NCI-H774 (cell line): ENCODE data around the gene TREM2.
"Not testable (repeated sequence)": the region's sequence is repeated elsewhere in the genome, so short reads cannot be mapped to it uniquely, and the experiment has no call there.

Source experiments
- DNase-seq: peaks from one replicate; lab custom pipeline; 2025; lab: John Stamatoyannopoulos, UW

Gene TREM2

DNA sequence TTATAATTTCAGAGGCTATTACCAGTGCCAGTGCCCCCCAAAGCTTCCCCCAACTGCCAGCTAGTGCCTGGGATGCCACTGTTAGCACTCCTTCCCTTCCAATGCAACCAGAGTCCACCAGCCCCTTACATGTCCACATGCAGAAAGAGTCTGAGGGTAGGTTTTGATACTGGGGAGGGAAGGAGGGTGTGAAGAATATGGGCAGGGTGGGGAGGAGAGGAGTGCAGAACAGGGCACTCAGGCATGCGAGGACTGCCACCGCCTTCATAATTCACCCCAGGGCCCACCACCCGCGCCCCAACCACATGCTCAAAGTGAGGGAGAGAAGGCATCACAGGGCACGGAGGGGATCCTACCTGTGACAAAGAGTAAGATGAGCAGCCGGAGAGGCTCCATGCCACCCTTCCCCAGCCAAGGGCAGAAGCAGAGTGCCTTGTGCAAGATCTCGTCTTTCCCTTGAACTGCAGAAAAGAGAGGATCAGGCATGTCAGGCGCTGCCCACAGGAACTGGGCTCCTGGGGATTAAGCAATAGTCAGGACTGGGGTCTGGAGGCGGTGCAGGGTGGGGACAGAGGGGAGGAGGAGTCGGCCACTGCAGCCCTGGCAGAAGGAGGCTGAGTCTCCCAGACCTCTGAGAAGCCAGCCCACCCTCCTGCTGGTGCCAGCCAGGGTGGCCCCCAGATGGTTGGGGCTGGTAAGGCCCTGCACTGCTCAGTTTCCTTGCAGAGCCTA, at the start of gene TREM2:
TSS of gene TREM2 (minus strand) at position 430 of the 732 bp plus-strand sequence. CDS start at position 396, 34 bp downstream.
- DNase-seq, result no peak

DNA sequence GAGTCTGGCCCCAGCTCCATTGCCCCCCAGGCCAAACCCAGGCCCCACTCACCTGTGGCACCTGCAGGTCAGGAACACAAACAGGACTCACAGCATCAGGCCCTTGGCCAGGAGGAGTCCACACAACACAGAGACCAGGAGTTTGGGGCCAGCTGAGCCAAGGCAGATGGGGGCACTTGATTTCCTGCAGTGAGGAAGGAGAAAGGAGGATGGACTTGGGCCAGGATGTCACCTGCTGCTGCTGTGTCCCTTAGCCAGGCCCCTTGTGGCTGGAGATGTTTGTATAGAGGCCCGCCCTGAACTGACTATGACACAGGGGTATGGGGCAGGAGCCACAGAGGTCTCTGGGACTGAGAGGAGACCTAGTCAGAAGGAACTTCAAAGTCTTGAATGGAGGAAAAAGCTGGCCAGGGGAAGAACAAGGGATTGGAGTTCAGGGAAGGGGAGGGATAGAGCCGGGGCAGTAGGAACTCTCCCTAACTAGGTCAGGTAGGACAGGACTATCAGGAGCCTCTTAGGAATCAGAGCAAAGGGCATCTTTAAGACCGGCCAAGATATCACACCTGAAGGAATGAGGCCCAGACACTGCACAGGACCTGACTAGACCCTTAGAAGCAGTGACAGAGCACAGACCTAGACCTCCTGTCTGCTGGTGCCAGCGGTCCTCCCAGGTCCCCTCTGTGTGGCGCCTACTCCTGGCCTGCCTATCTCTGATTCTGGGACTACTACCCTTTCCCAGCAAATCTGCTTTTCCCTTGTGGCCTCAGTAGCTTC, 46.8 kb upstream of the TREM2 start:
- no peak for DNase-seq

- no peak for DNase-seq
Measured at GRCh38 chr6:41208439-41209106, 45.7 kb upstream of the TREM2 start.

GRCh38 chr6:41204156-41204555, 41.2 kb upstream of the TREM2 start:
- DNase-seq, result no peak

DNA sequence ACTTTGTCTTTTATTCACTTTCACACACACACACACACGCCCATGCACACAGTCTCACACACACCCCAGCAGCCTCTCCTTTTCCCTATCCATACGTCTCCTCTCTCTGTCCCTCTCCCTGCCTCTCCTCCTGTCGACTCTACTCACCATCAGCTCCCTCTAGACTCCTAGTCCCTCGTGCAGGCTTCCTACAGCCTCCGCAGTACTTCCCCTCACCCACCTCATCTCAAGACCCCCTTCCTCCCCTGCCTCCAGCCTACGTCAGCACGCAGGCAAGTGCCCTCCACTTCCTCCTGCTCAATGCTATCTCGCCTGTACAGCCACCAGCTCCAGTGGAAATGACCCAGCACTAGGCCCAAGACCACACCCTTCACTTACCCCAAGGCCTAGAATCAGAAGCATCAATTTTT, 38.9 kb upstream of the TREM2 start:
- no peak for DNase-seq

GRCh38 chr6:41200901-41201763, 38.2 kb upstream of the TREM2 start, which contains the start of gene TREML2:
TREML2 (minus strand) TSS chr6:41201149; CDS start chr6:41201008, 141 bp downstream.
- no peak for DNase-seq

DNA sequence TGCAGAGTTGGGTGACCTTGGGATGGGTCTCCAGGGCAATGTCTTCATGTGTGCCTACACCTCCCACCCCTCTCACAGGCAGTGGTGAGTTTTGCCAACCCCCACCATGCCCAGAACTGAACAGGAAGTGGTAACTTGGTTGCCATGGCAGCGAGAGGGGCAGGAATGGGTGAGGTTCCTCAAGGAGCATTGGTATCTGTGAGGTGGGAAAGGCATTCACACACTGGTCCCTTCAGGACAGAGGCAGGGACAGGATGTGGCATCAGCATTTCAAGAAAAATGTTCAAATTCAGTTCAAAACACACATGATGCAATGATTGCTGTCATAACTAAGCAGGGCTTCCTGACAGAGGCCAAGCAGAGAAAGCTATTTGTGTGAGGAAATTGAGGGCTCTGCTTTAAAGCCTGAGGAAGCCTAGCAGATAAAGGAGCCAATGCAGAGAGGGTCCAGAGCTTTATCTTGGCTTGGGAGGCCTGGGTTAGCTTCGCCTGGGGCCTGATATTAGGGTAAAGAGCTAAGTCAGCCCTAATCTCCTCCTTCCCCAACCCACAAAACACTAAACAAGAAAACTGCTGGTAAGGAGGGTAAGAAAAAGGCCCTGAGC, 37.5 kb upstream of the TREM2 start:
- no peak for DNase-seq

DNA sequence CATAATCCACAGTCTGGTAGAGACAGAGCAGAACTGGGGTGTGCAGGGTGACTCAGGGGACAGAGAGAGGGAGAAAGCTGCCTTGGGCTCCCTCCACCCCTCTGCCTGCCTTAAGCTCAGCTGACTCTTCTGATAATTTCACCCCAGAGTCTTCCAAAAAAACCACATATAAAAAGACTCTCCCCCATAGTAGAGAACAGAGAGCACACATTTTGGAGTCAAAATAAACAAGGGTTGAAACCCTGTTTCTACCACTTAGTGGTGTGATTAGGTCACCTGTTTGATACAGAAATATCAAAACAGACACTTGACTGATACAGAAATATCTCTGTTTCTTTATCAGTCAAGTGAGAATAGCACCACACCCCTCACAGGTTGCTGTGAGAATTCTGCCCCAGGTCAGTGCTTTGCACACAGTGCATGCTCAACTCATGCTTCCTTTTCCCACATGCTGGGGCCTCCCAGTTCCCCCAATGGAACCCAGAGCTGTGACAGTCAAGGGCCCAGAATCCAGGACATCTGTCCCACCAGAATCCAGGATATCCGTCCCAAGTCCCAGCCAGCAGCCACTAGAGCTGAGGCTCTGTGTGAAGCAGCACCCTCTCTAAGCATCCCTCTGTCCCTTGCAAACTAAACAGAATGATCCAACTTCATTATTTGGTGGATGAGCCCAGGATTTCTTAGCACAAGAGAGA, 36.8 kb upstream of the TREM2 start:
- no peak for DNase-seq

- no peak for DNase-seq
Measured at GRCh38 chr6:41197234-41197633, 34.3 kb upstream of the TREM2 start.

DNA sequence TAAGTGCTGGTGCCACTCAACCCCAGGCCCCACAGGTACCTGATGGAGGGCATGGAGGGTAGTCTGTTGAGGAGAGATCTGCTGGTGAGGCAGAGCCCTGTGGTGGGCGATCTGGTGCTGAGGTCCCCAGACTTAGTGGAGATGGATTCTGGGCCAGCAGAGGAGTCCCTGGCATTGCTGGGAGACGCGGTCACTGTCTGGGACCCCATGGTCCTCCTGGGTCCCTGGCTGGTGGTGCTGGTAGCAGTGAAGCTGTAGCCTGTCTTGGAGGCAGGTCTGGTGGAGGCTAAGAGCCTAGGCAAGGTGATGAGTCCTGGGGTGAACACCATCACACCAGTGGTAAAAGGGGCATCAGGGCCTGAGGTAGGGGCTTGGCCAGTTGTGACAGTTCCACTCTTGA, 31.5 kb upstream of the TREM2 start:
- DNase-seq, result no peak

GRCh38 chr6:41193884-41194283, 31.0 kb upstream of the TREM2 start:
- DNase-seq, result no peak

GRCh38 chr6:41193171-41193734, 30.3 kb upstream of the TREM2 start:
- no peak for DNase-seq

GRCh38 chr6:41191569-41191968, 28.7 kb upstream of the TREM2 start:
- no peak for DNase-seq

DNA sequence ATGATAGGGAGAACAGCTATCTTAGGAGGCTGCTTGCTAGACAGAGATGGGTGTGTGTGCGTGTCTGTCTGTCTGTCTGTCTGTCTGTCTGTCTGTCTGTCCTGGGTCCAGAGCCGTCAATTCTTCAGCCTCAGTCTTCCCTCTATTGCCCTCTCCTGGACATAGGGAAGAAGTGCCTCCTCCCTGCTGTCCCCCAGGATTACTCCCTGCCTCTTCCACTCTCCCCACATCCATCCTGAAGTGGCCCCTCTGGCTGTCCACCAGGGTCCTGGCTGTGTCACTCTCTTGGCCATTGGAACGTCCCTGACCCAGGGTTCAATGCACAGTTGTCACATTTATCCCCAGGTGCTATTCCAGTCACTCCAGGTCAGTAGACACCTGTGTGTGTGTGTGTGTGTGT, 27.9 kb upstream of the TREM2 start:
- DNase-seq, result no peak

- no peak for DNase-seq
Measured at GRCh38 chr6:41189967-41190366, 27.1 kb upstream of the TREM2 start.

GRCh38 chr6:41189046-41189445, 26.1 kb upstream of the TREM2 start:
- not testable (repeated sequence) for DNase-seq

GRCh38 chr6:41187924-41188886, 25.3 kb upstream of the TREM2 start:
- DNase-seq, result peak; percentile 41

- no peak for DNase-seq
Measured at GRCh38 chr6:41186031-41186562, 23.2 kb upstream of the TREM2 start.

GRCh38 chr6:41184761-41185160, 21.8 kb upstream of the TREM2 start:
- no peak for DNase-seq
